Measurements from ENCODE around the gene ADK.
"Not testable (repeated sequence)": the region's sequence is repeated elsewhere in the genome, so short reads cannot be mapped to it uniquely, and the experiment has no call there.

Gene ADK

DNA sequence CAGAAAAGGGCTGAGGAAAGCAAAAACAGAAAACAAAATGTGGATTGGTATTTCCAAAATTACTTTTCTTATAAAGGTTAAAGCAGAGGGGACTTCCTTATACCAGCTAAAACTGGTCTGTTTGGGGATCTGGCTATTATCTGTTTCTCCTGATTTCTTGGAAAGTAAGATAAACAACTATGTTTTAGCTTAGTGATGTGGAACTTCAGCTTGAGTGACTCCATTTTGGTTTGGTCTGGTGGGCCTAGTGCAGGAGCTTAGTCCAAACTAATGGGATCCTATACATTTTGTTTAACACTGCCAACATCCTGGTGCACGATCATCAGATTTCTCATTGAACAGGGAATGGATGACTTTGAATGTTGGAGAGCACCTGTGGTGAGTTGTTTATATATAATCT lies 283.5 kb downstream of the ADK start:
- DNase-seq, result no peak

DNA sequence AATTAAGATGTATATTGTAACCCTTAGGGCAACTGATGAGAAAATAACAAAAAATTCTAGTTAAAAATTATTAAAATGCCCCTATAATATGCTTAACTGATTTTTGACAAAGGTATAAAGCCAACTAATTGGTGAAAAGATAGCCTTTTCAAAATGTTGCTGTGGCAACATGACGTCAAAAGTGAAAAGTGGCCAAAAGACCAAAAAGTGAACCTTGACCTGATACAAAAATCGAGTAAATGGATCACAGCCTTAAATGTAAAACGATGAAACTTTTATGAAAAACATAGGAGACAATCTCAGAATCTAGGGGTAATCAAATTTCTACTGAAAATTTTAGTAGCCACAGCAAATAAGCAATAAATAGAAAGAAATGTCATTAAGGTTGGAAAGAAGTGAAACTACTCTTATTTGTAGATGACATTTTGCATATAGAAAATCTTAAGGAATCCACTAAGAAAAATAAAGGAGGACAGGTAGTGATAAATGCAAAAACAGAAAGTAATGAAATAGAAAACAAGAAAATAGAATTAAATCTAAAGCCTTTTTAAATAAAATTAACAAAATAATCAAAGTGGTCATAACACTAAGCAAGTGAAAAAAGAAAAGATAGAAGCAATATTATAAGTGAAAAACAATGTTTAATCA lies 285.6 kb downstream of the ADK start:
- DNase-seq, result no peak

DNA sequence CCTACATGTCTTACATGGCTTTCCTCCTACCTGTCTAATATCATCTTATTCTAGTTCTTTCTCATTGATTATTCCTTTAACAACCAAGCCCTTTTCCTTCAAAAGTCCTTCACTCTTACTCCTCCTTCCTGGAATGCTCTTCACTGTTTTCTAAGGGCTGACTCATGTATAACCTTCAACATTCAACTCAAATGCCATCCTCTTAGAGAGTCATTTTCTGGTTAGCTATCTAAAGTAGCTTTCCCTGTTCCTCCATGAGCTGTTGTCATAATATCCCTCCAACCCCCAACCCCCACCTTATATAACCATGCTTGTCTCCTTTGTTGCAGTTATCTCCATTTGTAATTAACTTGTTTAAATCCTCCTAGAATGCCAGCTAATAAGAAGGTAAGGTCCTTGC lies 286.8 kb downstream of the ADK start:
- no peak for DNase-seq

DNA sequence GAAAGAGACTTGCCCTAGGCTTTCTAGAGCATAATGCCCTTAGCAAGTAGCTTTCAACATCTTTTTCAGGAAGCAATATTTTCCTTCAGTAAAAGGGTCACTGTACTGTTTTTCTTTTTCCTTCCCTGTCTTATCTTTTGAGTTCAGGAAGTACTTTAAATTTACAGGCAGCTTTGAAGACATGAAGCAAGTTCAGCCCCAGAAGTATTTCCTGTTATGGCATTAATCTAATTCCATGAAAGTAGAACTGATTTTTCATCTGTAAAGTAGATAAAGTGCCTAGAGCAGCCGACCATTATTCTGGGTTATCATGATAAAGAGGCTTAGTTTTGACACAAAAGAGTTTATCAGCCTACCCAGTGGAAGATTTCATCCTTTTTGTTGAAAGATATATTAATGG lies 288.2 kb downstream of the ADK start:
- no peak for DNase-seq

DNA sequence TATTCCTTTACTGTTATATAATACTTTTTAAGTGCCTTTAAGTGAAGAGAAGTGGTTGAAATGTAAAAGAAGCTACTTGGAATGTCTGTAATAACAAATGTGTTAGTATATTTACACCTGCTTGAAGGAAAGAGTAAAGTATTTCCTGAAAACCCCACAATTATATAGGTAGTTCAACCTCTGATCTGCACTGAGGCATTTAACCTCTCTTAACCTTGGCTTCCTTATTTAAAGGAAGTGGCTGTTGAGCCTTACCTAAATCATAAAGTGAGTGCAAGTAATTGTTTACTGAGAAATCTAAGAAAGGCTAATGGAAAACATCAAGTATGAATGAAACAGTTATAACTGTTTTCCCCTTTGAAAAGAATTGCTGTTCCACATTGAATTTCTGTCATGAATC lies 294.5 kb downstream of the ADK start:
- no peak for DNase-seq

DNA sequence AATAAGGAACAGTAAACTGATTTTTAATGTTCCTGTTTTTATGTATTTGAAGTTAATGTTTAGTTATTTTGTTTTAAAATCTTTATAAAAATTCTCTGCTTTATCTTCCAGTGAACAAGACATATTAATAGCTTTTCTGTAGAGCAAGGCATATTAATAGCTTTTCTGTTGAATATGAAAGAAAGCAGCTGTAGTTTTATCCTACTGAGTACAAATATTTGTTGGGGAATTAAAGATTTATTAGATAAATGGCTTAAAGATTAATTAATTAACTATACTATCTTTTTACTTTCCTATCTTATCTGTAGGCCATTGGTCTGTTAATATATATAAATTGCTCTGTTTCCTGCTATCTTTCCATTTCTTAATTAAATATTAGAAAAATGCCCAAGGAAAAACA lies 299.6 kb downstream of the ADK start:
- DNase-seq, result no peak

DNA sequence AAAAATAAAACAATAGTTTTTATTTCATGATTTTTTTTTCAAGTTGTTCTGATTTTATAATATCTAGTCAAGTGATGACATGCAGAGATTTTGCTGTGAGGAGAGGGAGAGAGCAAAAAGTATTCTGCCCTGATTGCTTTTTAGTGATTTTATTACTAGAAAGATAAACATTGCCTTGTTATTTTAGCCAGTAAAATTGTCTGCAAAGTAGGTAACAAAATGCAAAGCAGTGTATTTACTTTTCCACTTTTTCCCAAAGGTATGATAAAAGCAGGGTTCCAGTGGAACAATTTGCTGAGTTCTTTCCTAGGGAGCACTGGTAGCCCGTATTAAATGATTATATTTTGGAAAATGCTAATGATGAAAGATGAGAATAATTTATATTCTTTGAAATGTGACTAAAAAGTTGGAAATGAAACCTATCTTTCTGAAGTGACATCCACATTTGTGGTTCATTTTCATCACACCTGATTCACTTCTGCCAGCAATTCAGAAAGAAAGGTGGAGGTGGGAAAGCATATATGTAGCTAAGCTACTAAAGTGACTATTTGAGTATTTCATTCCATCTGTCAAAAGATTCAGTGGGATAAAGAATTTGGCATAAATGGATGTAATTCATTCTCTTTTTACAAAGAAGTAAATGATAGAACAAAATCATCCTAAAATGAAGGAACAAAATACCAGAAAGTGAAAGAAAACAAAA lies 300.3 kb downstream of the ADK start:
- no peak for DNase-seq

DNA sequence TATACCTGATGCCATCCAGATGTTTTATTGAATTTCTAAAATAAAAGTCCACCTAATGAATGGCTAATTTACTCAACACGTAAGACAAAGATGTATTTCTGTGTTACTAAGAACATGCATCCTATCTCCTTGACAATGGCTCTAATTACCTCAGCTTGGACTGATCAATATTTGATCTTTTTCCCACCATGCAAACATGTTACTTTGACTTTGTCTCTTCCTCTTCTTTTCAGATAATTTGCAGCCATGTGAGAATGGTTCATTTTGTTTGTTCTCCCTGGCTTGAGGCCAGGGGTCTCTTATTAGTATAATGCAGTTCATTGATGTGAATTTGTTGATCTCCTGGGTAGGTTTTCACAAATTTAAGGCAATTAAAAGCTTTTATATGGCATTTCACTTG lies 302.1 kb downstream of the ADK start:
- DNase-seq, result no peak

DNA sequence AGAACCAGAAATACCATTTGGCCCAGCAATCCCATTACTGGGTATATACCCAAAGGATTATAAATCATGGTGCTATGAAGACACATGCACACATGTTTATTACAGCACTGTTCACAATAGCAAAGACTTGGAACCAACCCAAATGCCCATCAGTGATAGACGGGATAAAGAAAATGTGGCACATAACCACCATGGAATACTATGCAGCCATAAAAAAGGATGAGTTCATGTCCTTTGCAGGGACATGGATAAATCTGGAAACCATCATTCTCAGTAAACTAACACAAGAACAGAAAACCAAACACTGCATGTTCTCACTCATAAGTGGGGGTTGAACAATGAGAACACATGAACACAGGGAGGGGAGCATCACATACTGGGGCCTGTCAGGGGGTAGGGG lies 306.5 kb downstream of the ADK start:
- DNase-seq, result not testable (repeated sequence)

DNA sequence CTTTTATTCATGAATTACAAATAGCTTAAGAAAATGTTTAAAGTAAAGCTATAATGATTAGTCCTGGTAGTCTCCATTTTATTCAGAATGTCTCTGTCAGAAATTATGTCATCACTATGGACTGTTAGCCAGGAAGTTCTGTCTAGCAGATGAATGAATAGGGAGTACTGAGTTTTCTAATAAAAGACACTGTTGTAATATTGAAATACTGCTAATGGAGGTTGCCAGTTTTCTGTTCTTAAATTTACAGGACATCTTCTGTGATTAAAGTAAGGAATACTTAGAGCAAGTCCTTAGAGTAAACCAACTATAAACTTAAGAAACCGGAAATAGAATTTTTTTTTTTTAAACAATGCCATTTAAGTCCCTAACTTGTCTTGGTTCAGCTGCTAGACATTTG lies 309.8 kb downstream of the ADK start:
- DNase-seq, result no peak

DNA sequence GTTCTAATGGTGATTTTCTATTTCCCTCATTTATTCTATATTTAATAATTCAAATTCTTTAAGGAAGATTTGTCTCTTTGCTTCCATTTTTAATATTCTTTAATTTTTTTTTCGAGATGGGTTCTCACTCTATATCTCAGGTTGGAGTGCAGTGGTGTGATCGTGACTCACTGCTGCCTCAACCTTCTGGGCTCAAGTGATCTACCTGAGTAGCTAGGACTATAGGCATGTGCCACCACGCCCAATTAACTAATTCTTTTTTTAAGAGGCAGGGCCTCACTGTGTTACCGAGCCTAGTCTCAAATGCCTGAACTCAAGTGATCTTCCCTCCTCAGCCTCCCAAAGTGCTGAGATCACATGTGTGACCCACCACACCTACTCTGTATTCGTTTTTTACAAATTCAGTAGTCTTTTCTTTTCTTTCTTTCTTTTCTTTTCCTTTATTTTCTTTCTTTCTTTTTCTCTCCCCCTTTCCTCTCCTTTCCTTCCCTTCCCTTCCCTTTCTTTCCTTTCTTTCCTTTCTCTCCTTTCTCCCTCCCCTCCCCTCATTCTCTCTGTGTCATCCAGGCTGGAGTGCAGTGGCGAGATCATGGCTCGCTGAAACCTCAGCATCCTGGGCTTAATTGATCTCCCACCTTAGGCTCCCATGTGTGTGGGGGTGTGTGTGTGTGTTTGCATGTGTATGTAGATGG lies 323.1 kb downstream of the ADK start:
- DNase-seq, result no peak

DNA sequence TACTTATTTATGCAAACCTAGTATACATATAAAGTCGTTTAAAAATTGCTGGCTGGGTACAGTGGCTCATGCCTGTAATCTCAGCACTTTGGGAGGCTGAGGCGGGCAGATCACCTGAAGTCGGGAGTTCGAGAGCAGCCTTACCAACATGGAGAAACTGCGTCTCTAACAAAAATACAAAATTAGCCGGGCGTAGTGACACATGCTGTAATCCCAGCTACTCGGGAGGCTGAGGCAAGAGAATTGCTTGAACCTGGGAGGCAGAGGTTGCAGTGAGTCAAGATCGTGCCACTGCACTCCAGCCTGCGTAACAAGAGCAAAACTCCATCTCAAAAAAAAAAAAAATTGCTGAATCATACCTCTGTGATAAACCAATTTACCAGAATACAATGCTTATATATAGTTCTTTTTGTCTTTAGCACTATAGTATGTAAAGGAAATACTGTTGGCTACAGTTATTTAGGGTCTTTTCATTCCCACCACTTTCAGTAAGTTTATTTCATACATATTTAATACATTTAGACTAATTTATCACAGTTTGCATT lies 325.2 kb downstream of the ADK start:
- not testable (repeated sequence) for DNase-seq

DNA sequence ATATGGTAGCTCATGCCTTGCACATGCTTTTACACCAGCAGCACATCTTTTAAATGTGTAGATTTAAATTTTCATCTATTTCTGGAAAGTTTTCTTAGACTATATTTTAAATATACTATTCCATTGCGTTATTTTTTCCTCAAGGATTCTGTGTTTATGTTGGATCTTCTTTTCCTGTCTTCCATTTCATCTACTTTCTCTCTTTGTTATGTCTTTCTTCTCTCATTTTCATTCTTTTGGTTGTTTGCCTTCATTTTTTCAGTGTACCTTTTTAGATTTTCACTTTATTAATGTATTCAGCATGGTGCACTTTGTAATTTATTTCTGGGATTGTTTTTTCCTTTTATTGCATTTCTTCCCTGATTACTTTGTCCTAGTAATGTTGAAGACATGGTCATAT lies 329.8 kb downstream of the ADK start:
- DNase-seq, result no peak

DNA sequence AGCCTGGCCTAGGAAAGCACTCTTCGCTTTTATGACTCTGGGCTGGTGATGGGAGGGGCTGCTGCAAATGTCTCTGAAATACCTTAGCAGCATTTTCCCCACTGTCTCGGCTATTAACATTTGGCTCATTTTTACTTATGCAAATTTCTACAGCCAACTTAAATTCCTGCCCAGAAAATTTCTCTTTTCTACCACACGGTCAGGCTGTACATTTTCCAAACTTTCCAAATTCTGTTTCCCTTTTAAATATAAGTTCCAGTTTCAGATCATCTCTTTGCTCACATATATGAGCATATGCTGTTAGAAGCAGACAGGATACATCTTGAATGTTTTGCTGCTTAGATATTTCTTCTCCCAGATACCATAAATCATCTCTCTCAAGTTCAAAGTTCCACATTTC lies 332.3 kb downstream of the ADK start:
- DNase-seq, result no peak

DNA sequence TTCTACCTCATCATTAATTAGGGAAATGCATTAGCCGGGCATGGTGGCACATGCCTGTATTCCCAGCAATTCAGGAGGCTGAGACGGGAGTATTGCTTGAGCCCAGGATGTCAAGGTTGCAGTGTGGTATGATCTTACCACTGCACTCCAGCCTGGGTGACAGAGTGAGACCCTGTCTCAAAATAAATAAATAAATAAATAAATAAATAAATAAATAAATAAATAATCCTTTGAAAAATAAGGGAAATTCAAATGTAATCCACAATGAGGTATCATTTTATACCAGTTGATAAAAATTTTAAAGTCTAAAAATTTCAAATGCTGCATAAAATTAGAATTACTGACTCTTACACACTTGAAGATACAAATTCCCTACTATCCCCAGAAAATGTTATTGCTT lies 334.3 kb downstream of the ADK start:
- no peak for DNase-seq

DNA sequence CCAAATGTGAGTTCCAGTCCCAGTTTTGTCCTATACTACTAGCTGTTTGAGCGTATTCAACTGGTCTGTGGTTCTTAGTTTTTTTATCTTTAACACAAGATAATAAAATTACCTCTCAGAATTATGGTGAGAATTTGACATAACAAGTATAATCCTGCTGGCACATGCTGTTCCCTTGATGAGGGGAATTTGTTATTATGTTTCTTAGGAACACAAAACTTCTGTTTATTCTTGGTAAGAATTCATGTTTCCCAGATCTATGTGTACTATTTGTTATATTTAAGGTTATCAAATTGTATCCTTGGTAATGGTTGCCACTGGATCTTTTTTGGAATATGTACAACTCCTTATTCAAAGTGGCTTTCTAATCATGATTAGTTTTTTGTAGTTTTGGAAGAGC lies 335.6 kb downstream of the ADK start:
- no peak for DNase-seq

DNA sequence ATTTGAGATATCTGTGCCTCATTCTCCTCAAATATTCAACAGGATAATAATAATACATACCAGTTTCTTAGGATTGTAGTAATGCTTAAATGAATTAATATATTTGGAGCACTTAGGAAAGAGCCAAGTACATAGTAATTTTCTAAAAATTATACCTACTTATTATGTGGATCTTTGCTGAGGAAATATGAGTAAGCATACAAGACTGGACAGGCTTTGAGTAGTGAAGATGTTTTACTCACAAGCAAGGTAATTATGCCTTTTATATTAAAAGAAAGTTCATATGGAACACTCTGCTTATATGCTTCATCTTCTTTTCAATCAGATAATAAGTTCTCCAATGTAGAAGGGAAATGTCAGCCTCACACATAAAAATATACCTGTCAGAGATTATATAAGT lies 337.9 kb downstream of the ADK start:
- no peak for DNase-seq

DNA sequence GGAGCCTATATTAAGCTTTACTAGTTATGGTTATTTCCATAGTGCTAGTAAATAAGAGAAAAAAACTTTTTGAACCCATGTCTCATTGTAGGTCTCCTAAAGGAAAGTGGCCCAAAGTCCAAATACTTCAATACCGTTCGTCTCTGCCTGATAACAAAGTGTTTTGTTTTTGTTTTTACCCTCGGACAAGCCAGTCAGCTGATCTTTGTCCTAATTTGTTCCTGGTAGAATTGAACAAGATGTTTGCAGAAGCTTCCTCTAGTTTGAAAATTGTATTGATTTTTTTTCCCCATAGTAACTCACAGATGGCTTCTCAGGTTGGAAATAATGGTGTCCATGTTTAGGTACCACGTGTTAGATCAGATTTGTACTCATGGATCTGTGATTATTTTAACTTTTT lies 339.5 kb downstream of the ADK start:
- no peak for DNase-seq

DNA sequence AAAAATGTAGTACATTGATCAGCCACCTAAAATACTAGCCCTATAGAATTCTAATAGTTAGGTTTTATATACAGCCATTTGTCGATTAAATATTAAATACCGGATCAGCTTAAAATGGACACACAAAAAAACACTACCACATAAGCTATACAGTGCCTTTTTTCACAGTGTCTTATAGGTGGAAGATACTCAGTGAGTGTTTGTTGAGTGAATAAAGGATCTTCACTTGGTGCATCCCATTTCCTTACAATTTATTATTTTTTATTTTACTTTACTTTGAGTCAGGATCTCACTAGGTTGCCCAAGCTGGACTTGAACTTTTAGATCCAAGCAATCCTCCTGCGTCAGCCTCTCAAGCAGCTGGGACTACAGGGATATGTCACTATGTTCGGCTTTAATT lies 340.0 kb downstream of the ADK start:
- DNase-seq, result no peak

DNA sequence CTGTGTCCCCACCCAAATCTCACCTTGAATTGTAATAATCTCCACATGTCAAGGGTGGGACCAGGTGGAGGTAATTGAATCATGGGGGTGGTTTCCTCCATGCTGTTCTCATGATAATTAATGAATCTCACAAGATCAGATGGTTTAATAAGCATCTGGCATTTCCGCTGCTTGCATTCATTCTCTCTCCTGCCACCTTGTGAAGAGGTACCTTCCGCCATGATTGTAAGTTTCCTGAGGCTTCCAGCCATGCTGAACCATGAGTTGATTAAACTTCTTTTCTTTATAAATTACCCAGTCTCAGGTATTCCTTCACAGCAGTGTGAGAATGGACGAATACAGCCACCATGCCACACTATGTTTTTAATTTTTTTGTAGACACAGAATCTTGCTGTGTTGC lies 345.3 kb downstream of the ADK start:
- DNase-seq, result not testable (repeated sequence)

DNA sequence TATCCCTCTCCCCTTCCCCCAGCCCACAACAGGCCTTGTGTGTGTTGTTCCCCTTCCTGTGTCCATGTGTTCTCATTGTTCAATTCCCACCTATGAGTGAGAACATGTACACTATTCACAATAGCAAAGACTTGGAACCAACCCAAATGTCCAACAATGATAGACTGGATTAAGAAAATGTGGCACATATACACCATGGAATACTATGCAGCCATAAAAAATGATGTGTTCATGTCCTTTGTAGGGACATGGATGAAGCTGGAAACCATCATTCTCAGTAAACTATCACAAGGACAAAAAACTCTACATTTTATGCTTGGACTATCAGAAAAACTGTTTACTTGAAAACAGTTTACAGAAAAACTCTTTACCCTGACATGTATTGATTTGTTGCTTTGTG lies 347.6 kb downstream of the ADK start:
- DNase-seq, result not testable (repeated sequence)

DNA sequence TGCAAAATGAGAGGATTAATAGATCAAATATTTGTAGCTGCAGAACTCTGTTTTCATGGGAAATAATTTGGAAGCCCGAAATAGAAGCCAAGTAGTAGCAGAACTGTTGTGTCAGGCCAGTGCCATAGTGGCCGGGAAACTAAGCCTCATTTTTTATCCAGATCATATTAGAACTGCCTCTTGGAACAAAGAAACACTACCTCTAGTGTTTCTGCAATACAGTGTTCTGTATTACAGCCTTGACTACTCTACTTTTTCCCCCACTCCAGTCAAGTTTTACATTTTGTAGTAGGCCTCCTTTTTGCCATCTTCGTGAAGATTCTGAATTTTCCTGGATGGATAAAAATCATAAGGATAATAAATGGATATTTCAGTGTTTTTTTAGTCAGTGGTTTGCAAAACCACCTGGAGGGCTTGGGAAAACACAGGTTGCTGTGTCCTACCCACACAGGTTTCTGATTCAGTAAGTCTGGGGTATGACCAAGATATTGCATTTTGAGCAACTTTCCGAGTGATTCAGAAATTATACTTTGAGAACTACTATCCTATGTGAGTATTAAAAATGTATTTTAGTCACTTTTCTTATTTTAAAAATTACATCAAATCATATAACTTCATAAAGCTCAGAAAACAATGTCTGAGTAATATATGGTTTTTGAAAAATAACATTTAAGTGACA lies 349.1 kb downstream of the ADK start:
- no peak for DNase-seq

DNA sequence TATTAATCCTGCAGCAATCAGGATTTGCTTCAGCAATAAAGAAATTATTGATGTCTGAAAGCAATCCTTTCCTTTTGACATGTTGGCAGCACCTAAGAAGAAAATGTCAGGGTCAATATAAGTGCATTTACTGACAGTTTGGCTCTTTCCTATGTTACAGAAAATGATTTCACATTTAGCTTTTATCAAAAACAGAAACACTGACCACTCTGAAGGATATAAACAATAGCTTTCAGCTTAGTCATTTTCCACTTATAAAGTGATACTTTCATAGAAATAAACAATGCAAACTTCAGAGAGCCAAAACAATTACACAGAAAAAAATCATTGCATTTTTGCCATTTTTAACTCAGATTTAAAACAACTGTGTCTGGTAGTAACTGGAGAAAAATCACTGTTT lies 349.8 kb downstream of the ADK start:
- no peak for DNase-seq
